Middle frontal gyrus (tissue), 1 donor: ENCODE measurements around the gene WDFY1.

Experiments used
- DNase-seq: peaks from one replicate; pipeline ENCODE4 v3.0.0-alpha.2; 2015; ENCODE audit warnings: low spot score; ENCODE audit errors: extremely low spot score

Gene WDFY1

DNA sequence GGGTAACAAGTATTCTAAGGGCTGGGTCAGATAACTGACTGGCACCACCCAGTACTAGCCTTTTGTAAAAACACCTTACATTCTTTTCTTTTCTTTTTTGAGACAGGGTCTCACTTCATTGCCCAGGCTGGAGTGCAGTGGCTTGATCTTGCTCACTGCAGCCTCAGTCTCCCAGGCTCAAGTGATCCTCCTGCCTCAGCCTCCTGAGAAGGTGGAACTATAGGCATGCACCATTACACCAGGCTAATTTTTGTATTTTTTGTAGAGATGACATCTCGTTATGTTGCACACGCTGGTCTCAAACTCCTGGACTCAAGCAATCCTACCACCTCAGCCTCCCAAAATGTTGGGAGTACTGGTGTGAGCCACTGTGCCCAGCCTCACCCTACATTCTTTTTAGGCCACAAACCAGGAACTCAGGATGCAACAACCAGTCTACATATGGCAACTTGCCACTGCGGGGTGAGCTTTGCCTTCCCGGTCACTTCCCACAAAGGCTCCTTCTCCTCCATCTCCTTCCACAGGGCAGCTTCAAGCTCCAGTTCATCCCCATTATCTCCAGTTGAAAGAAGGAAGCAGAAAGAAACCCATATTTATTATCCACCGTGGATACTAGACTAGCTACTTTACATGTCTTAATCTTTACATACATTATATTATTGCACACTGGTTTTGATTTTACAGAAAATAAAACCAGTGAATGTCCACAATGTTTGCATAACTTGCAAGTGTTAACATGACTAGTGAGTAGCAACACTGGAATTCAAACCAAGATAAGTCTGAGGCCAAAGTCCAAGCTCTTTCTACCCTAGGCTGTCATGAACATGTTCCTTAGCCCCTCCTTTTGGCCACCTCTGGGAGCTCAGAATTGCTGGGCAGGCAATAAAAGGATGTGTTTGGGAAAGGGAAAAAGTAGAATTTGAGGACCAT, 84.1 kb downstream of the WDFY1 start:
- no peak for DNase-seq

DNA sequence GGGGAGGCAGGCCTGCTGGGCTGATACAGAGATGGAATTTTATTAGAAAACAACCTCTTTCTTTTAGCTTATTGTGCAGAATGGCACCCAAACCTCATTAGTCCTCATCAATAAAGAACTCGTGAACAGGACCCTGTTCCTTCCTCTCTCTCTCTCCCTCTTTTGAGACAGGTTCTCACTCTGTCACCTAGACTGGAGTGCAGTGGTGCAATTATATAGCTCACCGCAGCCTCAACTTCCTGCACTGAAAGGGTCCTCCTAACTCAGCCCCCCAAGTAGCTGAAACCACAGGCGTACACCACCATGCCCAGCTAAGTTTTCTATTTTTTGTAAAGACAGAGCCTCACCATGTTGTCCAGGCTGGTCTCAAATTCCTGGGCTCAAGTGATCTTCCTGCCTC, 86.1 kb downstream of the WDFY1 start:
- DNase-seq = no peak

DNA sequence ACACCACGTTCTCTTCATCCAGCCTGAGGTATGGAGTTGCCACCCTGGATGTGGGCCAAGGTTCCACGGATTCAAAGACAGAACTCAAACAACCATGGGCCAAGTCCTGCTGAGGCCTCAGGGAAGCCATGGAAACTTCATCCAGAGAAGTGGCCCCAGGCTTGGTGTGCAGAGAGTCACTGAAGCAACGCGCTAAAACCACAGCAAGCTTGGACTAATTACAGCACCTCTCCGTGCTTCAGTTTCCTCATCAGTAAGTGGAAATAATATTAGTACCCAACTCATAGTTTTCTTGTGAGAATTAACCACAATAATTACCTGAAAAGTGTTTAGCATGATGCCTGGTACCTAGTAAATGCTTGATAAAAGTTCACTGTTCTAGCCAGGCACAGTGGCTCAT, 88.6 kb downstream of the WDFY1 start:
- no peak for DNase-seq

DNA sequence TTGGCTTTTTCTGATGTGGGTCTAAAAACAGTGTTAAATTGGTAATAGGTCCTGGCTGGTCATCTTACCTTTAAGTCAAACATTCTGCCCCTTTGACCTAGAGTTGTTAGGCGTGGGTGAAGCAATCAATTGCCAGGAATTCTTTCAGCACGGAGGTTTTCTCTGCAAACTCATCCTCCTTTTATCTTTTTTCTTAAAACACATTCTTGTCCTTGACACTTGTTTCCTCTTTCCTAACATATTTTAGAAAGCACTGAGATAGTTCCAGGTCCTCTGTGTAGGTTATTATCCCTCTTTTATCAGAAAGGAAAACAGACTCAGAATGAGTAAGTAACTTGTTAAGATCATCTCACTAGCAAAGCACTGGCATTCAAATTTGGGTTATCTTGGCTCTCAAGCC, 89.1 kb downstream of the WDFY1 start:
- DNase-seq = no peak

DNA sequence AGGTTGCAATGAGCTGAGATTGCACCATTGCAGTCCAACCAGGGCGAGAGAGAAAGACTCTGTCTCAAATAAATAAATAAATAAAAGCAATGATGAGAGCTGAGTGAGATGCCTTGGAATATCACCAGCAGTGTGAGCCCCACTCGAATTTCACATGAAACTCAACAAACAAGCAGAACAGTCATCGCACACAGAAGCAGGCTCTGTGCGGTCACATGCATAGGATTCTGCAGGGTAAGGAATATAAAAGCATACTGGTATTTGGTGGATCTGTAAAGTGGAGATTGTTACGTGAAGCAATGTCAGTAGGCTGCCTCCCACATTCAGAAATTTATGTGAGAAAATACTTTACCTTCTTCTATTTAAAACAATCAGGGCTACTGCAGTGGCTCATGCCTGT, 89.7 kb downstream of the WDFY1 start:
- no peak for DNase-seq

DNA sequence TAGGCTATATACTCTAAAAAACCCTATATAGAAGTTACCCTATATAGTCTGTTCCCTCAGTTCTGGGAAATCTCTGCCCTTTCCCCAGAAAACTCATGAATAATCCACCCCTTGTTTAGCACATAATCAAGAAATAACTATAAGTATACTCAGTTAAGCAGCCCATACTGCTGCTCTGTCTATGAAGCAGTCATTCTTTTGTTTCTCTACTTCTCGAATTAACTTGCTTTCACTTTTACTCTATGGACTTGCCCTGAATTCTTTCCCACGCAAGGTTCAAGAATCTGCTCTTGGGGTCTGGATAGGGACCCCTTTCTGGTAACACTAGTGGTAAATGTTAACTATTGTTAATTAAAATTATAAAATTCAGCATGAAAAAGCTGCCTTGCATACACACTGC, 90.4 kb downstream of the WDFY1 start:
- no peak for DNase-seq

DNA sequence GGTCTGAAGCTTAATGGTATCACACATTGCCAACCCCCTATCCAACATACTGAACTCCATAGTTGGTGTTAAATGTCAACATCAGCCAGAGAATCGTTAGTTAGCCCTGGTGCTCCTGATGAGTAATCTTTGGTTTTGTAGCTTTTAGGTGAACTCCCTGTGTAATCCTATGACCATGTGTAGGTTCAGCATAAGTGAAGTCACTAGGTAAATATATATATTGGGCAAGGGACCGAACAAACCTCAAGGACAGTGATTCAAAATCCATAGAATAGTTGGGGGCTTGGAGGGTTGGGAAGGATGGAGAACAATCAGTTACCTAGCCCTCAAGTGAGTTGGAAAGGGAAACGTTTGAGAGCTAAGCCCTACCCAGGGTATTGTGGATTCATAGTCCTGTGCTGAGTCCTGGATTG, 91.7 kb downstream of the WDFY1 start:
- DNase-seq = no peak

DNA sequence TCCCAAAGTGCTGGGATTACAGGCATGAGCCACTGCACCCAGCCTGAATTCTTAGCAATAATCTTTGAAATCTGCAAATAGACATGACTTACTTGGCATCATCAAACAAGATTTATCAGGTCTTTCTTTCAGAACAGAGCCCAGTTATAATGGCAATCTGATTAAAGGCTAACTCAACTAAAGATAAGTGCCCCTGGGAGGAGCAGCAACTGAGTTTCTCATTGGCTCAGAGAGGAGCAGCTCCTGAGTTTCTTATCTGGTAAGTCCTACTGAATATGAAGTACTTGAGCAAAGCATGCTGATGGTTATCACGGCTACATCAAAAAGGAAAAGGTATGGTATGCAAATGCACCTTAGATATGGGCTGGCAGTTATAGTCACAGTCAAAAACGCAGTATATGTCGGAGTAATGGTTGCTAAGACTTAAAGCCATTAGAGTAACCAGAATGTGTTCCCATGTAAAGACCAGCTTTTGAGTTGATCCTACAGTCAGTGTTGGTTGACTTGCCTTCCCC, 92.8 kb downstream of the WDFY1 start:
- DNase-seq = no peak

DNA sequence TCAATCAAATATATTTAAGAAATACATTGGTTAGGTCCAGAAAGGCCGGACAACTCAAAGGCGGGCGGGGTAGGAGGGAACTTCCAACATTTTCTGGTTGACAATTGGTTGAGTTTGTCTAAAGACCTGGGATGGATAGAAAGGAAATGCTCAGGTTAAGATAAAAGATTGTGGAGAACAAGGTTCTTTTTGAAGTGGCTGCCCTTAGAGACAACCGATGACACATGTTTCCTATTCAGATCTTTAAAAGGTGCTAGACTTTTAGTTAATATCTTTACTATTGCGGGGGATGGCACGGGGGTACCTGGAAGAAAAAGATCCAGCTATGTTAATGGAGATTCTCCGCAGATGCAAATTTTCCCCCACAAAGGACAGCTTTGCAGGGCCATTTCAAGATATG, 97.7 kb downstream of the WDFY1 start:
- DNase-seq = no peak

DNA sequence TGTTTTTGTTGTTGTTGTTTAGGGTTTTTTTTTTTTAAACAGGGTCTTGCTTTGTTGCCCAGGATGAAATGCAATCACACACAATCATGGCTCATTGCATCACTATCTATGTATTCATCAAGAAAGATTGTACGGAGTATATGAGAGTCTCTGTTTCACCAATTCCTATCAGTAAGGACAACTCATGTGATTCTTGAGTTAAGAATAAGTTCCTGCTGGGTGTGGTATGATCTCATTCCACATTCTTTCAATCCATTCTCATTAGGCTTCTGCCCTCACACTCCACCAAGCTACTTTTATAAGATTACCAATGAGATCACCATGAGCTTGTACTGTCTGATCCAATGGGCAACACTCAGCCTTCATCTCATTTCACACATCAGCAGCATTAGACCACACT, 98.6 kb downstream of the WDFY1 start:
- DNase-seq = no peak

DNA sequence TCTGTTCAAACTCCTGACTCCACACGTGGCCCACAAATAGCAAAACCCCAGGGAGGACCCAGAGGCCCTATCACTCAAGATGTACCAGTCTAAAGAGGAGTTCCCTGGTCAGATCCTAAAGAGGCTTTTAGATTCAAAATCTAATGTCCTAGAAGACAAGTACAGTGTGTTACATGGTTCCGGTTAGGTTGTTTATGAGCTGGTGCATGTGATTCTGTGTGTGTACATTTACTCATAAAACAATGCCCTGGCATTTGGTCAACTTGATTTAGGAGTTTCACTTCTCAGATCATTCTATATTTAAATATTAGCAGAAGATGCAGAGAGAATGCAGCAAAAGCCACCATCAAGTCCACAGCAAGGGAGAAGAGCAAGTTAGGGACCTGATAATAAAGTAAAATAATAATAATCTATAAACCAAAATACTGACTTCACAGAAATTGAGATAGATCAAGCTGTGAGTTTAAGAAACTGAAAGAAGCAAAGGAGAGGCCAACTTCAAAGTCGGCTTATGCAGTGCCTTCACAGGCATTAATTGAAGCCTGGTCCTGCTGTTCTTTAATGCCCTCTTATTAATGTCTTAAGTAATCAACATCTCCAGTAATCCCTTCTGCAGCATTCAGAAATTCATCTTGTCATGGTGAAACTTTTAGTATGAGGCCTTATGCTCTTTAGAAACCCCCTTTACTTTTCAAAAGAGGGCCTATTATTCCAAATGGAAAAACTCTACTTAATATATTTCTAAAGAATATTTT, 103.5 kb downstream of the WDFY1 start:
- no peak for DNase-seq

DNA sequence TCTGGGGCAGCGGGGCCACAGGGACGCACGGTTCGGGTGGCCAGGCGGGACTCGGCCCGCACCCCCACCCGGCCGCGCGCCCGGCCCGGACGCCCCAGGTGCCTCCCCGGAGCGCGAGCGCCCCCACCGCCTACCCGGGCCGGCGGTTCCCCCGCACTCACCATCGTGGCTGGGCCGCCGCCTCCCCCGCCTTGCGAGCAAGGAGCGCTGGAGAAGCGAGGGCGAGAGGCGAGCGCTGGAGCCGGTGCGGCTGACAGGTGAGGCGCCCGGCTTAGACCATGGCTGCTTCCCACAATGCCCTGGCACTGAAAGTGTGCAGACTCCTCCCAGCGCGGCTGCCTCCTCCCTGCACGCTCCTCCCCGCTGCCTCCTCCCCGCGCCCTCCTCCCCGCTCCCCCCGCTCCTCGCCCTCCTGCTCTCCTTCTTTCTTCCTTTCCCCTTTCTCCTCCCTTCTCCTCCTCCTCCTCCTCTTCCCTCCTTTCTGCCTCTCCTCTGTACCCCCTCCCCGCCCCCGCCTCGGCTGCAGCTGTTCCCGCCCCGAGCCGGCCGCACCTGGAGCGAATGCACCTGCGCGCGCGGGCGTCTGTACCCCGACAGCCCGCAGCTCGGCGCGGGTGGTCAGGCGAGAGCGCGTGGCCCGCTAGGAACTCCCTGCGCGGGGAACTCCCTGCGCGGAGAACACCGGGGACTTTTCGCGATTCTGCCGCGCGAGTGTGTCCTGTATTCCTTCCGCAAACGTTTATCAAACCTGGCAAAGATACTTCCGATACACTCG, 107.7 kb downstream of the WDFY1 start, which contains the start of gene AP1S3:
TSS of gene AP1S3 (minus strand) at position 296 of the 775 bp plus-strand sequence. CDS start at position 164, 132 bp downstream.
- DNase-seq = no peak

DNA sequence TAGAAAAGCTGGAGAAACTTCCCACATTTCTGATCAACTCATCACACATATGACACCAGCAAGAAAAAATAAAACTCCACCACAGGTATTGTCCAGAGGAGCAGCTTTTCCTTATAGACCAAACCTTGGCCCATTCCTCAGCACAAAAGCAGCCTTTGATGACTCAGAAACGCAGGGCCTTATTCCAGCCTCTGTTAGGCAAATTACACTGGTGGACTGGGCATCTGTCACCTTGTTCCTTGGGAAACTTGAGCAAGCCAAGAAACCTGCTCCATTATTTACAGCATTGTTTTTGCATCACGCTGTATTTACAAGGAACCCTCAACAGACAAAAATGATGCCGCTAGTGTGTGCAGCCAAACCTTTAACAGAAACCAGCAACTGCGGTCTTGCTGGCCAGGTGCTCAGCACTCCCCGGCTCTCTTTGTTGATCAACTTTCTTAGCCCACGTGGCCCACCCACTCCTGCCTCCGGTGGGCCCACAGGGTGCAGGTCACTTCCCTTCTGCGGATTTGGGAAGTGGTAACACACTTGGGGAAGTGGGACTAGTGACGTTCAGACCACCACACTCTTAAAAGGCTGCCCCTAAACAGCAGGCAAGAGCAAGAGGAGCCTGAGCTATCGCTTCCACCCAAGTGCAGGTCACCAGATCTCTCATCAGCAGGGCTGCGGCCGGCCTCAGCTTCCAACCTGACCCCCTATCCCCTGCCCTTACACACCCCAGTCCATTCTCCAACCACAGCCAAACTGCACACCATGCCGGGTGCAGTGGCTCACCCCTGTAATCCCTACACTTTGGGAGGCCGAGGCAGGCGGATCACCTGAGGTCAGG, 109.2 kb downstream of the WDFY1 start:
- no peak for DNase-seq

DNA sequence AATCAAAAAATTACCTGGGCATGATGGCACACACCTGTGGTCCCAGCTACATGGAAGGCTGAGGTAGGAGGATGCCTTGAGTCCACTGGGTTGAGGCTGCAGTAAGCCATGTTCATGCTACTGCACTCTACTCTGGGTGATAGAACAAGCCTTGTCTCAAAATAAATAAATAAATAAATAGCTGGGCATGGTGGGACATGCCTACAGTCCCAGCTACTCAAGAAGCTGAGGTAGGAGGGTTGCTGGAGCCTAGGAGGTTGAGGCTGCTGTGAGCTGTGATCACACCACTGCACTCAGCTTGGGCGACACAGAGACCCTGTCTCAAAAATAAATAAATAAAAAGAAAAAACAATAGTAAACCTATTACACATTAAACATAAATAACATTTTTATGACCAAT, 110.7 kb downstream of the WDFY1 start:
- DNase-seq = no peak

DNA sequence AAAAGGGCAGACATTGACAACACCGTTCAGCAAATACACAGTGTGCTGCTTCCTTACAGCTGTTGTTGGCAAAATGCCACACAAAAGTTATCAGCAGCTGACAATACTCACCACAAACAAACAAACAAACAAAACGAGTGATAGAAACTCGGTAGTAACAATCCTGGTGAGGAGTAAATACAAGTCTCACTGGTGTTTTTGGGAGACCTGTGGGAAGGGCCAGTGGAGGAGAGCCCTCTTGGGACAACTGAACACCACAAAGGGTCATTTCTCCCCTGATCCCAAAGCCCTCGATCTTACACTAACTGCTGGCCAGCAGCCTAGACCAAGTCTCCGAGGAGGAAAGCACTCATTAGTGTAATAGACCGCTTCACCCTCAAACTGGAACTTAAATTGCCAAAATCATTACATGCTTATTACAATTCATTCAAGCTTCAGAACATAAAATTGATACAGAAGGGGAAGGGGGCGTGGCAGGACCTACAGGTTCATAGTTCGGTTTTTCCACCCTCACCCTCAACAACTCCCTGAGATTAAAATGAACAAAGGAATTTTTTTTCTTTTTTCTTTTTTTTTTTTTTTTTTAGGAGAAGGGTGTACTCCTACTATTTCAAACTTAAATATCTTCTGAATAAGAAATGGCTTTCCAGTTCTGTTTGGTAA, 112.8 kb downstream of the WDFY1 start:
- DNase-seq = no peak

DNA sequence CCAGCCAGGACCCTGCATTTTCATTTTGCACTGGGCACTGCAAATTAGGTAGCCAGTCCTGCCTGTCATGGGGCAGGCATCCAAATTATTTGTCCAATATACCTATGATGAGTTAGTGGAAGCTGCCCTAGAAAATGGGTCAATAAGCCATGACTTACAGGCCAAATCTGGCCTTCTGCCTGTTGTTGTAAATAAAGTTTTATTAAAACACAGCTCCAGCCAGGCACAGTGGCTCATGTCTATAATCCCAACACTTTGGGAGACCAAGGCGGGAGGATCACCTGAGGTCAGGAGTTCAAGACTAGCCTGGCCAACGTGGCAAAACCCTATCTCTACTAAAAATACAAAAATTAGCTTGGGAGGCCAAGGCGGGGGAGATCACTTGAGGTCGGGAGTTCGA, 116.0 kb downstream of the WDFY1 start:
- DNase-seq = no peak

DNA sequence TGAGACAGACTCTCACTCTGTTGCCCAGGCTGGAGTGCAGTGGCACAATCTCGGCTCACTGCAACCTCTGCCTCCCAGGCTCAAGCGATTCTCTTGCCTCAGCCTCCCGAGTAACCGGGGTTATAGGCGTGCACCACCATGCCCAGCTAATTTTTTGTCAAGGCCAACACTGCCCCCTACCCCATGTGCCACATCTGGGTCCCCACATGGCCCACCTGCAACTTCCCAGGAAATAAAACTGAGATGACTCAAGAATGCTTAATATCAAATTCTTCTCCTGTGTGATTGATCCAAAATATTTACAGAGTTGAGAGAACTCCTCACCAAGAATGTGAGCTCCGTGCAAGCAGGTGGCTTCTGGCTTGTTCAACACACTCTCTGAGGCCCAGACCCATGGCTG, 116.8 kb downstream of the WDFY1 start:
- DNase-seq = no peak

DNA sequence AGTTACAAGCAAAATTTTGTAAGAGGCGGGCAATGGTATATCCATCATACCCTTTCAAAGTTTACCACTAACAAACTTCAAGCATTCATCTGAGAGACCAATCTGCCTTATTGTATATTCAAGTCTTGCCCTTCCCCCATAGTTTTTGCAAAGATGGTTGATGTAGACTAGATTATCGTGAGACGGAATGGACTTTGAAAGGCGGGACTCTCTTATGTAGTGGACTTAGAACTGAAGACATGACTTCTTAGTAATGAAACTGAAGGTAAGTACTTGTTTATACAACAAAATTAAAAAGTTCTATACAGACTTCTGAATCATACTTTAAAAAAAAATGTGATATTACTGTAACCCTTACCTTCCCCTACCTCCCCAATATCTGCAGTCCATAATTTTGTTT, 118.1 kb downstream of the WDFY1 start:
- no peak for DNase-seq
